Gastroesophageal sphincter (tissue), 4 donors: ENCODE data around the gene ADCY9. TPM values are rescaled to one million over a fixed set of nuclear protein-coding genes. Genes with fewer than 3 reads are reported as not detected.
A peak's percentile ranks its signal among the peaks of the same experiment; 100 is the strongest.

Experiments
- ATAC-seq: fragments of 150-250 bp; one replicate; pipeline ENCODE4 v1.9.1; 2016; ENCODE audit warnings: mild to moderate bottlenecking, moderate library complexity
- H3K27ac ChIP-seq, 4 donors: fragments of 200-600 bp; sonication (generic) in 3 of 4; 1 replicate in 3 of 4; 2 replicates in 1 of 4; pipeline ENCODE4 v1.5.1; 2016 to 2019
- H3K27me3 ChIP-seq: fragments of 200-600 bp; sonication (generic); one replicate; pipeline ENCODE4 v1.5.1; 2019
- H3K36me3 ChIP-seq, 2 donors: fragments of 200-600 bp; sonication (generic); one replicate each; pipeline ENCODE4 v1.5.1; 2019; ENCODE audit warnings: control low read depth in 1 of 2
- H3K4me1 ChIP-seq, 3 donors: fragments of 200-600 bp; sonication (generic); 1 replicate in 2 of 3; 2 replicates in 1 of 3; pipeline ENCODE4 v1.5.1; 2016 to 2019; ENCODE audit warnings: control low read depth in 2 of 3
- H3K4me3 ChIP-seq, 2 donors: fragments of 200-600 bp; sonication (generic); one replicate each; pipeline ENCODE4 v1.5.1; 2019; ENCODE audit warnings: mild to moderate bottlenecking in 1 of 2, moderate library complexity in 1 of 2
- H3K9me3 ChIP-seq, 3 donors: fragments of 200-600 bp; sonication (generic); one replicate each; pipeline ENCODE4 v1.5.1; 2017 to 2019; ENCODE audit warnings: control low read depth in 2 of 3
- CTCF ChIP-seq, 4 experiments: fragments of 200-600 bp in 2 of 4; fragments of 450-650 bp in 2 of 4; sonication (generic) in 1 of 4; IDR thresholded peaks; one replicate each; pipeline ENCODE4 v1.5.1; 2017 to 2019; ENCODE audit warnings: antibody characterized with exemption in 4 of 4, mild to moderate bottlenecking in 2 of 4, moderate library complexity in 2 of 4
- EP300 ChIP-seq: sonication (generic); formaldehyde crosslinking; IDR thresholded peaks from one replicate; pipeline ENCODE4 v1.6.1; 2017; ENCODE audit warnings: antibody characterized with exemption, mild to moderate bottlenecking
- POLR2A ChIP-seq, 2 donors: fragments of 450-650 bp; IDR thresholded peaks; one replicate each; pipeline ENCODE4 v1.6.1; 2017; ENCODE audit warnings: antibody characterized with exemption in 2 of 2, mild to moderate bottlenecking in 2 of 2, moderate library complexity in 1 of 2
- POLR2AphosphoS5 ChIP-seq: sonication (generic); formaldehyde crosslinking; IDR thresholded peaks from one replicate; pipeline ENCODE4 v1.6.1; 2017; ENCODE audit warnings: antibody characterized with exemption
- WGBS, 2 donors: methylation state at CpG; one replicate each; pipeline ENCODE4 v1.1.5; 2018; ENCODE audit warnings: low coverage in 1 of 2; 5-methylcytosine and 5-hydroxymethylcytosine counted together
- total RNA-seq, 4 donors: library from RNA; depleted of rRNA; stranded (reverse); fragments of >200 nt; gene quantifications; one replicate each; pipeline ENCODE4 v1.1.0, GENCODE V29; 2016

The ADCY9 gene
- total RNA-seq, 4 donors from 2014 or later: 33.0 to 83.5 (median 43.4) TPM

DNA sequence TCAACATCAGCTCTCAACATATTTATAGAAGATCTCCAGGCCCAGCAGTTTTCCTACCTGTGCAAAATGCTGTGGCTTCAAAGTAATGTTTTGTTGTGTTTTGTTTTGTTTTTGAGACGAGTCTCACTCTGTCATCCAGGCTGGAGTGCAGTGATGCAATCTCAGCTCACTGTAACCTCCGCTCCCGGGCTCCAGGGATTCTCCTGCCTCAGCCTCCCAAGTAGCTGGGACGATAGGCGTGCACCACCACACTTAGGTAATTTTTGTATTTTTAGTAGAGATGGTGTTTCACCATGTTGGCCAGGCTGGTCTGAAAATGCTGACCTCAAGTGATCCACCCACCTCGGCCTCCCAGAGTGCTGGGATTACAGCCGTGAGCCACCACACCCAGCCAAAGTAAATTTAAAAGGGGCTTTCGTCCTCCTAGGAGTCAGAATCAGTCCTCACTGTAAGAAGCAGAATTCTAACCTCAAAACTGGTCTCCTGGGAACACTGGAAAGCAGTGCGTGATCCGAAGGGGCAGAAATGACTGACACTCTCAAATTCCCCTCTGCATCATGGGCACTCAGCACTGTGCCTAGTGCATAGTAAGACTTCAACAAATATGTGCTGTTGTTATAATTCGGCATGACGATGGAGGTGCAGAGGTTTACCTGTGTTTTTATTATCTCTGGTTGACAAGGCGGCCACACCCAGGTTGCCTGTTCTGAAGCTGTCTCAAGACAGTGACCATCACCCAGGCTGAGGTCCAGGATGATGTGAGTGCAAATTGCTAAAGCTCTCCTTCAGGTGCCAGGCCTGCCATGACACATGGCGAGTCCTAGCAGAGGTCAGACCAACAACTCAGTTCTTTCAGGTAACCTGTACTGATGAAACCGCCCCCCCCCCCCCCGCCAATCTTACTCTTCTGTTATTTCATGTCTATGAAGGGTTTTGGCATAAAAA is 59.8 kb downstream of the ADCY9 start:
- TF ChIP-seq EP300: no peak
- no peak for TF ChIP-seq POLR2AphosphoS5
- TF ChIP-seq CTCF (IDR thresholded peaks at IDR 0.05): no peak
- TF ChIP-seq POLR2A (IDR thresholded peaks at IDR 0.05): no peak
- peaks cover 0 to 16% (median 0%) of the 10 kb centered on the region in 3 donors for H3K9me3 ChIP-seq
- 88 to 94% methylated on average over 2 to 11 of the region's 16 CpGs for WGBS, 2 donors
- ATAC-seq: no peak
- H3K4me3 ChIP-seq: no peak overlapping the region
- no peaks in the 10 kb centered on the region for H3K36me3 ChIP-seq
- H3K27me3 ChIP-seq: no peaks in the 10 kb centered on the region
- H3K27ac ChIP-seq: no peak overlapping the region
- peaks cover 3 to 35% (median 11%) of the 10 kb centered on the region in 3 donors for H3K4me1 ChIP-seq

- Histone ChIP-seq H3K27ac (no peak overlapping the region), H3K4me1 (peaks cover 3 to 35% (median 11%) of the 10 kb centered on the region in 3 donors), H3K9me3 (peaks cover 0 to 9% (median 0%) of the 10 kb centered on the region in 3 donors), H3K36me3 (no peaks in the 10 kb centered on the region), H3K27me3 (no peaks in the 10 kb centered on the region), H3K4me3 (no peak overlapping the region)
- WGBS, 2 donors: 87 to 100% methylated on average over 4 to 6 of the region's 15 CpGs
- ATAC-seq: no peak
- TF ChIP-seq POLR2A (IDR thresholded peaks at IDR 0.05) (no peak), POLR2AphosphoS5 (no peak), CTCF (IDR thresholded peaks at IDR 0.05) (no peak), EP300 (no peak)
These were observed 60.5 kb downstream of the ADCY9 start for GRCh38 chr16:4055748-4056147.

DNA sequence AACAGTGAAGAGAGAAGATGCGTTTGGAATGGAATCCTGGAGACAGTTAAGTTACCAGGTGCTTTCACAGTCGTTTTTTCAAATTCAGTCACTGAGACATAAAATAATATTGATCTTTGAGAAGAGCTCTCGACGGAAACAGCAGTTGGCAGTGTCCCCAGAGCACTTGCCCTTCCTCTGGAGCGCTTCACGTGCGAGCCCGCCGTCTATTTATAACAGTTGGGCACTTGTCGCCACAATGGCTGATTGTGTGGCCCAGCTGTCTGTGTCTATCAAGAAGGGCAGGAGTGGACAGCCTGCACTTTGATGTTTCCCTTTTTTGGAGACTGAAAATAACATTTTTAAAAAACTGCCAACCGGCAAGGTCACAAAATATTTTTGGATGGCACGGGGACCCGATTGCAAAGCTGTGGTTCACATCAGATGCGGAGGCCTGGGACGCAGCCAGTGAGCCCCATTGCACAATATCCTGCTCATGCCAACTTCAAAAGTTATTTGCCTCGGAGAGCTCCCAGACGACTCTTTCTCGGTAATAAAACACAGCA is 62.9 kb downstream of the ADCY9 start:
- Histone ChIP-seq H3K36me3 (no peaks in the 10 kb centered on the region), H3K4me3 (peak overlapping the region; percentile 4 to 16), H3K27ac (peak overlapping the region; percentile 52 to 85 (median 84)), H3K27me3 (no peaks in the 10 kb centered on the region), H3K9me3 (no peaks in the 10 kb centered on the region), H3K4me1 (peaks cover 3 to 37% (median 11%) of the 10 kb centered on the region in 3 donors)
- TF ChIP-seq POLR2AphosphoS5: peak; percentile 19
- TF ChIP-seq POLR2A (IDR thresholded peaks at IDR 0.05): no peak
- no peak for TF ChIP-seq CTCF (IDR thresholded peaks at IDR 0.05)
- no peak for TF ChIP-seq EP300
- ATAC-seq: peak; percentile 76
- whole genome bisulfite sequencing, 2 donors: 4 to 13% methylated on average over 11 to 17 of the region's 18 CpGs

GRCh38 chr16:4052801-4053293 is 63.4 kb downstream of the ADCY9 start:
- peaks cover 3 to 43% (median 12%) of the 10 kb centered on the region in 3 donors for H3K4me1 ChIP-seq
- H3K4me3 ChIP-seq: no peak overlapping the region
- H3K36me3 ChIP-seq: no peaks in the 10 kb centered on the region
- peak overlapping the region; percentile 52 to 85 (median 84) for H3K27ac ChIP-seq
- TF ChIP-seq CTCF (IDR thresholded peaks at IDR 0.05): no peak
- no peaks in the 10 kb centered on the region for H3K27me3 ChIP-seq
- ATAC-seq: no peak
- H3K9me3 ChIP-seq: no peaks in the 10 kb centered on the region
- WGBS, 2 donors: 62 to 75% methylated on average over 11 to 13 of the region's 20 CpGs
